Effector CD8-positive, alpha-beta T cell (primary cell): ENCODE data around the gene A2M.
"Not testable (repeated sequence)": the region's sequence is repeated elsewhere in the genome, so short reads cannot be mapped to it uniquely, and the experiment has no call there.

Experiments used
- DNase-seq: peaks from one replicate; lab custom pipeline; 2025; lab: John Stamatoyannopoulos, UW
- total RNA-seq, 4 experiments: gene quantifications; one replicate each; lab custom pipeline; 2026; lab: John Stamatoyannopoulos, UW

Gene A2M
- total RNA-seq = 0 to 0.18 (median 0) reads per million in 4 experiments

DNA sequence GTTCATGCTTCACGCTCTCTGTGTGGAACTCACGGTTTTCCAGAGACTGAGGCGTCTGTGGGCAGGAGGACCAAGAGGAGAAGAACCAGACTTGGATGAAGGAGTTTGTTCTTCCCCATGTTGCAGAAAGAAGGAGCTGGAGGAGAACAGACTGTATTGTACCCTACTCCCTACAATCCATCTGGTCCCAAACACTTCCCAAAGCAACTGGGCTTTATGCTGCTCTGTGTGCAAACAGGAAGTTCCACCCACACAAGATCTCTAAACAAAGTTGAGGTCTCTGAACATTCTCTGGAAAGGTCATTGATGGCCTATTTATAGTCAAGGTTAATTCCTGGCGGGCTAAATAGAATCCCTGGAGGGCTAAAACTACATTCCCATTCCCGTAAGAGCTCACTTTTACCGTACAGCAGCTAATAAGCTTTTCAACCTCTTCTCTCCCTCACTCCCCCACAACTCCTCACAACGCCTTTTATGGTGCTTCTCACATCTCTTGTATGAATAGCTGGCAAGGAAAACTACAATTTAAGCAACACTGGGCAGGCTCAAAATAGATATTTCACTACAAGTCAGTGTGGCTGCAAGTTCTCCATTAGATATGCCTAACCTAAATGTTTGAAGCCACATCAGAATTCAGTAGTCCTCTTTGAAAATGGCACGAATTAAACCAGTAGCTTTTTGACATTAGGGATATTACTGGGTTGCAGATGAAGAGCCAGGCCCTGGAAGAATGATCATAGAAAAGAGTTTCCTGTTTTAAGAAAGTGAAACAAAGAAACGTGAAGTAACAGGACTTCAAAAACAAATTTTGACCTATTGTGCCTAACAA, at the start of gene A2M:
Gene A2M, minus strand, starts transcription at position 189 of the 829 bp plus-strand sequence. Its CDS starts 70 bp downstream, at position 119.
- DNase-seq = no peak

DNA sequence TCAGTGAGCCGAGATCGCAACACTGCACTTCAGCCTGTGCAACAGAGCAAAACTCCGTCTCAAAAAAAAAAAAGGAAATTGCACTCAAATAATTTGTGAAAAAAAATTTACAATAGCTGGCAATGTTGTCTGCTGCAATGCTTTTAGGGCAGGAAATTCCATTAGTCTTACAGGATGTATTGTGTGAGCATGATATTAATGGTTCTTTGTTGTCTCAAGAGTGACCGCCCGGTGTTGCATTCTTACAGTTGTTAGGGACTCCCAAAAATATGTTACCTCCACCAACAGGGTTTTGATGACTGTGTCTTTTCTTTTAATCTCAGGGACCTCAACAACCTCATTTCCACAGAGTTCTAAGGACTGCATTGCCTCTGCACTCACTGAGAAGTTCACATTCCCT, 47.7 kb upstream of the A2M start:
- DNase-seq = no peak

DNA sequence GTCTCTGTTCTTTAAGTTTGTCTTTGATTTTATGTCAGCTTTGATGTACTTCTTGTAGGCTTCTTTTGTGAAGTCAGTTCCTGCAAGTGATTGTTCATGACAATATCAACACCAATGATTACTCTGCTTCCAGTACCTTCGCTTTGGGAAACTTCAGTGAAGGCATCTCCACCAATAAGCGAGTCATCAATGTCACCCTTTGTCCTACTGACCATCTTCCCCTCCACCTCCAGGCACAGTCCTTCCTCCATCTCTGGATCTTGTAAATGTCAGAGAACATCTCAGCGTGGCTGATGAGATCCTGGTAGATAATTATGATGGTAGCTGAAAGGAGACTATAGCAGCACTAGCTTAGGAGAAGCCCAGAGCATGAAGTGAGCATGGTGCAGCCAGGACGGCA, 40.4 kb upstream of the A2M start:
- DNase-seq = no peak

DNA sequence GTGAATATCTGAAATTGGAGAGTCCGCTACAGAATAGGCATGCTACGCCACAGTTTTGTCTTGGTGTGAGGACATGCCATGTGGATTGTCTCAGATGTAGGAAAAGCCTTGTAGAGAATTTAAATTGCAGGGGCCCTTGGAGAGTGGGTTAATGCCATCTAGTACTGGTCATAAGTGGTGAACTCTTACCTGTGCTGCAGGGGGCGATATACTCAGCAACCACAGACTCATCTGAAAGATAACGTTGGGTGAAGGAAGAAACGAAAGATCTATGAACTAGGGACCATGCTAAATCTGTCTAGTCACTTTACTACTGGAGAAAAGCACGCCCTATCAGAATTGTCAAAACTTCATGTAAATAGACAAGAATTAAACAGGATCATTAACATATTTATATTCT, 33.7 kb upstream of the A2M start:
- DNase-seq = no peak

DNA sequence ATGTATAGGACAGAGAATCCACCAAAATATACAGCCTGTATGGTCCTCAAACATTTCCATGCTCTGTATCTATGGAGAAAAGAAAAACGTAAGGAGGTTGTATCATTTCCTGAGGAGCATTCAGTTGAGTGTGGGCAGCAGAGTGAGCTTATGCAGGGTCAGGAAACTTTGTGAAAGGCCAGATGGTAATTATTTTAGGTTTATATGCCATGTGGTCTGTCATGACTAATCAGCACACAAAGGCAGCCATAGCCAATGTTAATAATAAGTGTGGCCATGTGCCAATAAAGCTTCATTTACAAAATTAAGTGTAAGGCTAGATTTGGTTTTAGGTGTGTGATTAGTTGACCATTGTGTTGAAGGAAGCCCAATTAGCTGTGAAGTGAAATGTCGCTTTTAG, 33.2 kb upstream of the A2M start:
- DNase-seq = no peak

DNA sequence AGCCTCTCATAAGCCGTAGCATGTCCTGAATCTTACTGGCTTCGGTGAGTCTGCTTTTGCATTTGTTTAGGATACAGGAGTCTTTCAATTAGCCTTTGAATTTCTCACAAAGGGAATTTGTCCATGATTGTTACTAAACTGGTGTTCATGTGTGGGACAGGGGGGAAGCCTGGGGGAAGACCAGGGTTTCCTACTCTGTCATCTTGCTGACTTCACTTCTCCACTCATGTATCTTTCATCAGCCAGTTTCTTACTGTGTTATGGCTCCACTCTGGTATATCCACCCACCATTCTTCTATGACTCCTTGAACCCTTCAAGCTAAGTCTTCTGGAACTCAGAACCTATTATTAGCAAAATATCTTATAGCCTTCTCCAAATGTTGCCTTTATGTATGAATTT, 31.7 kb upstream of the A2M start:
- no peak for DNase-seq

DNA sequence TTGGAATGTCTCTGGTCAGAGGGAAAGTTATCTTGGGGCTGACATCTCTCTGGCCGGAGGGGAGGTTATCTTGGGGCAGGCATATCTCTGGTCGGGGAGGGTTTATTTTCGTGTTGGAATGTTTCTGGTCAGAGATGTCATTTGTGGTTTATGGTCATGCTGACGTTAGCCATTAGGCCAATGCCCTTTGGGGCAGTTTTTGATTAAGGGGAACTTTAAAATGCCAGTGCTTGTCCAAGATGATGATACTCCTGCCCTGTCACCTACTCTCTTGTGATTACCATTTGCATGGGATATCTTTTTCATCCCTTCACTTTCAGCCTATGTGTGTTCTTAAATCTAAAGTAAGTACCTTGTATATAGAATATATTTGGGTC, 29.0 kb upstream of the A2M start:
- no peak for DNase-seq

DNA sequence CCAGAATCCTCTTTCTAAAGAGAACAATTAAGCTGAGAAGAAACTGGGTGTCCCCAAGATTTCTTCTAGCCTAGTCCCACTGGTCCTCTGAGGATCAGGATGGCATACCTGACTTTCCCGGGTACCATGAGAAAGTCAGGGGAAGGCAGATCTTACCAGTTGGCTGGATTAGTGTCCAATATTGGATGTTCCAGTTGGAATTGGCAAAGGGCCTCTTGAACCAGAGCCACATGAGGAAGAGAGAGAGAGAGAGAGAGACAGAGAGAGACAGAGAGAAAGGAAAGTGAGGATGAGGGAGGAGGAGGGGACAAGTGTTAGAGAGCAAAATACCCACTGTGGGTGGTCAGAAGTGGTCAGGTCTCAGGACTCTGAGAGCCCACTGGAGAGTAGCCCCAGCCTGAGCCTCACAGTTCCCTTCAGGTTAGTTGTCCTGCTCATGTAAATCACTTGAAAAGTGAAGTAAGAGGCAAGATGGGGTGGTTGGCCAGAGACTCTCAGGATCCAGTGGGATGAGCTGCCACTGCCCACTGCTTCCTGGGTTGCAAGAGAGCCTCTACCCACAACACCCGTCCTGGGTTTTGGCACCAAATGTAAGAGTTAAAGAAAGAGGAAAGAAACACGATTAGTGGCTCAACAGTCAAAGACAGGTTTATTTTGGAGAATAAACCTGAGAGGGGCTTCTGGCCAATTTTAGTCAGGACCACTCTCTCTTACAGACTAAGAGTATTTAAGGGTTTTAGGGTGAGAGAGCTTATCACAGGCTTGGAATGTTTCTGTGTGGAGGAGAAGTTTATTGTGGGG, 28.4 kb upstream of the A2M start:
- DNase-seq = no peak

DNA sequence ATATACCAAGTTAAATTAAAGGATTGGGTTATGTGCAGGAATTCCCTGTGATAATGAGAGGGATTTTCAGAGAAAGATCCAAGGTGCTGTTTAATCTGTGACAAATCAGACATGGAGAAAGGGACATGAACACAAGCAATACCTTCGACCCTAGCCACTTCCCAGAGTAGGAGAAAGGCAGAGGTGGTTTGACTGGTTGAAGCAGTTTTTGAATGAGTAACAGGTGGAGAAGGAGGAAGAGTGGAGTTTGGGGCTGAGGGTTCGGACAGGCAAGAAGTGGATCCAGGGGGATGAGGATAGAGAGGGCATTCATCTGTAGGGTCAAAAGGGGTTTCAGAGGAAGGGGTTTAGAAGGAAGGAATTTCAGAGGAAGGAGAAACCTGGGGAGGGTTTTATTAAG, 27.4 kb upstream of the A2M start:
- DNase-seq = no peak

DNA sequence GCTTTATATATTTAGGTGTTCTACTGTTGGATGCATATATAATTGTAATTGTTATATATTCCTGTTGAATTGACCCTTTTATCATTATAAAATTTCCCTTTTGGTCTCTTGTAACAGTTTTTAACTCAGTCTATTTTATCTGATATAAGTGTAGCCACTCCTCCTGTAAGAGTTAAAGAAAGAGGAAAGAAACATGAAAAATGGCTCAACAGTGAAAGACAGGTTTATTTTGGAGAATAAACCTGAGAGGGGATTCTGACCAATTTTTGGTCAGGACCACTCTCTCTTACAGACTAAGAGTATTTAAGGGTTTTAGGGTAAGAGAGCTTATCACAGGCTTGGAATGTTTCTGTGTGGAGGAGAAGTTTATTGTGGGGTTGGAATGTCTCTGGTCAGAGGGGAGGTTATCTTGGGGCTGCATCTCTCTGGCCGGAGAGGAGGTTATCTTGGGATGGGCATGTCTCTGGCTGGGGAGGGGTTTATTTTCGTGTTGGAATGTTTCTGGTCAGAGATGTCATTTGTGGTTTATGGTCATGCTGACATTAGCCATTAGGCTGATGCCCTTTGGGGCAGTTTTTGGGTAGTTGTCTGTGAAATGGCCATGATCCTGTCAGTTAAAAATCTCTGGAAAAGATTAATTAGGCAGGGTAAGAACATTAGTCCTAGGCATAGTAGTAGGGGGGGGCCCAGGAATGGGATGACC, 24.0 kb upstream of the A2M start:
- not testable (repeated sequence) for DNase-seq

DNA sequence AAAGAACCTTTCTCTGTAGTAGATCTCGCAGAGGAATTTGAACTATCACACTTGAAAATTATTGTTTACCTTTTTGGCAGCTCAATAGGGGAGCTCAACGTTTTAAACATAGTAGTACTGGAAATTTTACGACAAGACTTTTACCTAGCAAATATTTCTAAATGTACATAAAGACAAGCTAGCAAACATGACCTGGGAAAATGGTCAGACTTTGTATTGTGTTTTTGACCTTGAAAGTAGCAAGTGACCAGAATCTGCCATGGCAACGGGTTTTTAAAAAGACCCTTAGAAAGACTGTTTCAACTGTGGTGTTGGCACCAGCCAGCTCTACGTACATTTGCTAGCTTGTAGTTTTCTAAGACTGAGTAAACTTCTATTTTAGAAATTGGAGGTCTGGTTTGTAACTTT, 20.2 kb upstream of the A2M start:
- no peak for DNase-seq

DNA sequence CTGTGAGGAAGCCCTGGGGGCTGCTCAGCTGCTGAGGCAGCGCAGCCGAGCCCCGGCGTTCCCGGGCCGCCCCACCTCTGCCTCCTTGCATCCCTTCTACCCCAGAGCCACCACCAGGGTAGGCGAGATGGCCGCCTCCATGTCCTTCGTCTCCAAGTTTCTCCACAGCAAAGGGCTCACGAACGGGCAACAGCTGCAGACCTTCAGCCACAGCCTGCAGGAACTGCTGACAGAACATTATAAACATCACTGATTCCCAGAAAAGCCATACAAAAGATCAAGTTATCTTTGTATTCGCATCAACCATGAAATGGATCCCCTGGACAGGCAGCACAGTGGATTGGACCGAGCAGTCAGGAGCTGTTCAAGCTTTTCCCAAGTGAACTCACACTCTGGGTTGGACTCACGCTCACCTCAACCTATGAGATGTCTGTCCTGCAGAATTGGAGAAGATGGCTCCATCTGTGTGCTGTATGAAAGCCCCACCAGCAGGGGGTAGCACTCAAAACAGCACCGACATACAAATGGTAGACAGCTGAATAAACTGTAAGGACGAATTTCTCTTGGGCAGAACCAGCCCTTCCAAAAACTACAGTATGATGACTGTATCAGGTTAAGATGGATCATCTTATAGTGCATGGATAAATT, 19.4 kb upstream of the A2M start:
- no peak for DNase-seq

DNA sequence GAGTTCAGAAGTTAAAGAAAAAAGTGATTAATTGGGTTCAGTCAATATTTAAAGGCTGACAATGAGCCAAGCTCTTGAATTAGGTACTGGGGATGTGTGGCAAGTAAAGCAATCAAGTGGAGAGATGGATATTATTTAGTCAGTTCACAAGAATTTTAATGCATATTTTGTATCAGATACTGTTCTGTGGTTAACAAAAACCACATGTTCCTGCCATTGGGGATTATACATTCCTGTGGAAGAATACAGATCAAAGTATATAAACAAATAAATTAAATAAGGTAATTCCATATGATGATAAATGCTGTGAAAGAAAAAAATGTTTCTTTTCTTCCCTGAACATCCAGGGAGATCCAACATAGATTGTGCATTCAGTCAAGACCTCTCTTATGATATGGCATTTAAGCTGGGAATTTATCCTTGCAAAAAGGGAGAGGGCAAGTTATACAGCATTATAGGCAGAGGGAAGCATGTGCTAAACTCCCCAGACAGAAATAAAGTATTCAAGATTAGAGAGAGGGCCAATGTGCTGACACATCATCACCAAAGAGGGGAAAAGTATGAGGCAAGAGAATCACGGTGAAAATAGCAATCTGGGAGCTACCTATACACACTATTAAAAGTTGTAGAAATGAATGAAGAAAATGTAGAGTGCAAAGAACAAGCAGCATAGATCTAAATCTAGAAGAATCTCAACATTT, 17.6 kb upstream of the A2M start:
- no peak for DNase-seq

DNA sequence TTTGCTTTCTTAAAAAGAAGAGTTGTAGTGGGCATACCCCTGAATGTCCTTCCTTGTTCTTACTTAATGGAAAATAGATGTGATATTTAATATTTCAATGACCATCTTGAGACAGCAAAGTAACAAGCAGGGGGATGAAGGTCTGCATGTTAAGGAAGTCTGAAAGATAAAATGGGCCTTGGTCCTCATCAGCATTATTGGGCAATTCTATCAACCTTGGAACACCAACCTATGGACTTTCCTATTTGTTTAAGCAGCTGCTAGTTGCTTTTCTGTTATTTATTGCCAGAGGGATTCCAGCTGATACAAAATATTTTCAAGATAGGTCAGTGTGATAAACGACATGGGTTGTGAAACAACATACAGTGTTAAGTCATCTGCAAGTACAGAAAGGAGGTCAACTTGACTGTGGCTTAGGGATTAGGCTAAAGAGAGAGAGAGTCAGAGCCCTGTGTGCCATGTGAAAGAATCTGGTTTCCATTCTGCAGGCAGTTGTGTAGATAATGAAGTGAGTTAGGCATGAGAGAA, 16.4 kb upstream of the A2M start:
- no peak for DNase-seq

DNA sequence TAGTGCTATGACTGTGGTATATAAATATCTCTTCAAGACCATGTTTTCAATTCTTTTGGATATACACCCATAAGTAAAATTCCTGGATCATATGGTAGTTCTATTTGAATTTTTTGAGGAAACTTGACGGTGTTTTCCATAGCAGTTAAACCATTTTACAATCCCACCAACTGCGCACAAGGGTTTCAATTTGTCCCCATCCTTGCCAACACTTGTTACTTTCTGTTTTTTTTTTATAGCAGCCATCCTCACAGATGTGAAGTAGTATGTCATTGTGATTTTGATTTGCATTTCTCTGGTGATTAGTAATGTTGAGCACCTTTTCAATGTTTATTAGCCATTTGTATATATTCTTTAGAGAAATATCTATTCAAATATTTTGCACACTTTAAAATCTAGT, 14.5 kb upstream of the A2M start:
- DNase-seq = no peak

DNA sequence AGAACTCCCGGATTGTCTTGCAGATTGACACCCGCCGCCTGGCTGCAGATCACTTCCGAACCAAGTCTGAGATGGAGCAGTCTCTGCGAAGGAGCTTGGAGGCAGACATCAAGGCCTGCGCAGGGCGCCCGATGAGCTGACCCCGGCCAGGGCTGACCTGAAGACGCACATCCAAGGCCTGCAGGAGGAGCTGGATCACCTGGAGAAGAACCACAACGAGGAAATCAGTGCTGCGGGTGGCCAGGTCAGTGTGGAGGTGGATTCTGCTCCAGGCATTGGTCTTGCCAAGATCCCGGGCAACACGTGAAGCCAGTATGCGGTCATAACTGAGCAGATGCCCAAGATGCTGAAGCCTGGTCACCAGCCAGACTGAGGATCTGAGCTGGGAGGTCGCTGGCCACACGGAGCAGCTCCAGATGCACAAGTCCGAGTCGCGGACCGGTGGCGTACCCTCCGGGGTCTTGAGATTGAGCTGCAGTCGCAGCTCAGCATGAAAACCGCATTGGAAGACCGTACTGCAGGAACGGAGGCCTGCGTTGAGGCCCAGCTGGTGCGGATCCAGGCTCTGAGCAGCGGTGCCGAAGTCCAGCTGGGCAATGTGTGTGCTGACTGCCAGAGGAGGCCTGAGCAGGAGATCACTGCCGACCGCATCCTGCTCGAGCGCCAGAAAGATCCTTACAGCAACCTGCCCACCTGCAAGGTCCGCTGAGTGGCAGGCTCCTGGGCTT, 12.4 kb upstream of the A2M start:
- DNase-seq = no peak

DNA sequence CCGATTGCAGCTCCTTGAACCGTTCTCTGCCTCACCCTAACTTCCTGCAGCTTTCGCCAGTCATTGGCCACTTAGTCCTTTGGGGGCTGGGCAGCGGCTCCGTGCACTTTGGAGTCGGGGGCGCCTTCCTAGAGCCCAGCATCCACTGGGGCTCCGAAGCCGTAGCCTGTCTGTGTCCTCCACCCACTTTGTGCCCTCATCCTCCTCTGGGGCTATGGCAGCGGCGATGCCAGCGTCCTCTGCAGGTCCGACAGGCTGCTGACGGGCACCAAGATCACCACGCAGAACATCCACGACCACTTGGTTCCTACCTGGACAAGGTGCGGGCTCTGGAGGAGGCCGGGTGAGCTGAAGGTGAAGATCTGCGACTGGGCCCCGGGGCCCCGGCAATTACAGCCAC, 11.8 kb upstream of the A2M start:
- DNase-seq = no peak

DNA sequence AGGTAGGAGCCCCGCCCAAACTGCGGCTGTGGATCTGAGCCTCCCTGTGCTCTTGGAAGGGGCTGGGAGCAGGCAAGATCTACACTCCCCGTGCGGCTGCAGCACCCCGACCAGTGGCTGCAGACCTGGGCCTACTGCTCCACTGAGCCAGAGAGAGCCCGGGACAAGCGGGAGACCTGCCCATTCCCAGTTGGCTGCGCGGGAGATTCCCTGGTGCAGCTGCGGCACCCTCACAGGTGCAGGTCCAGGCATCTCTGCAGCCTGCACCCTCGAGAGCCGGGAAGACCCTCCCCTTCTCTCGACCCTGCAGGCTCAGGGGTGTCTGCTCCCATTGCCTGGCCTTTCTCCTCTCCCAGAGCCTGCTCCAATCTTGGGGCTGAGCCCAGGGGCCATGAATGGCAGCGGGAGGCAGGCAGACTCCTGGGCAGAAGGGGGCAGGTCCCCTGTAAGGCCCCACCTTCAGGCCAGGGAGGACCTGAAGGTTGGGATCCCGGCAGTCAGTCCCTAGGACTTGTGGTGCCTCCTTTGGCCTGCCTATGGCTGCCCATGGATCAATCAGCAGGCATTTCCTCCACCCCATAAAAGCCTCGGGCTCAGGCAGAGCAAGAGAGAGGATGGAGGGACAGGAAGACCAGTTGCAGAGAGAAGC, 8.8 kb upstream of the A2M start:
- no peak for DNase-seq

DNA sequence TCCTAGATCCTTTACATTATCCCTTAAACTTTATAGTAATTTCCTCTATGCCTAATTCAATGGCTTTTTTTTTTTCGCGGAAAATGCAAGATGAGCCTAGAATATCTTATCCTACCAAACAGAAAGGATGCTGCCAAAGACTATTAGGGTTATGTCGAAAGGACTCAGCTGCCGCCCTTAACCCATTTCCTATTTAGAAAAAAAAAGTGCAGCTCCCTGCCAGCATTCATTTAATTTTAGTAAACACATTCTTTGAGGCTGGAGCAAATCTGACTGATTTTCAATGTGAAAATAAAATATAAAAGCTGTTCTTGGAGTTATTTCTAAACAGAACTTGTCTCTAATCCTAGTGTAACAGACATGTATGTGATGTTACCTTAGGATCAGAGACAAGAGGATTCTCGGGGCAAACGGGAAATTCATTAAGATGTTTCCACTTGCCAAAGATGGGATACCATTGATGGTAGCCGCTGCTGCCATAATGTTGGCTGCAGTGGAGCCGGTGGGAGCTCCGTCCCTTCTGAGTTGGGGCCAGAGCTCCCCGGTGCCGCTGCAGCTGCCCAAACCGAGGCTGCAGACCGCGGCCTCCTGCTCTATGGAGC, 8.2 kb upstream of the A2M start:
- no peak for DNase-seq
